ENCODE results near the gene ROCK2. TPM values are rescaled to one million over a fixed set of nuclear protein-coding genes. Genes with fewer than 3 reads are reported as not detected.
A peak's percentile ranks its signal among the peaks of the same experiment; 100 is the strongest.

ROCK2 gene
- total and polyA plus RNA-seq, 2 of the 13 experiments (the other 11 are each of a cell fraction or from before 2014, with no cell fraction given), result 38.1 to 119 TPM

- no peak for TF ChIP-seq ZFP36L2 (CRISPR knock-in tag; IDR thresholded peaks at IDR 0.05)
- TF ChIP-seq, protein P1, sequence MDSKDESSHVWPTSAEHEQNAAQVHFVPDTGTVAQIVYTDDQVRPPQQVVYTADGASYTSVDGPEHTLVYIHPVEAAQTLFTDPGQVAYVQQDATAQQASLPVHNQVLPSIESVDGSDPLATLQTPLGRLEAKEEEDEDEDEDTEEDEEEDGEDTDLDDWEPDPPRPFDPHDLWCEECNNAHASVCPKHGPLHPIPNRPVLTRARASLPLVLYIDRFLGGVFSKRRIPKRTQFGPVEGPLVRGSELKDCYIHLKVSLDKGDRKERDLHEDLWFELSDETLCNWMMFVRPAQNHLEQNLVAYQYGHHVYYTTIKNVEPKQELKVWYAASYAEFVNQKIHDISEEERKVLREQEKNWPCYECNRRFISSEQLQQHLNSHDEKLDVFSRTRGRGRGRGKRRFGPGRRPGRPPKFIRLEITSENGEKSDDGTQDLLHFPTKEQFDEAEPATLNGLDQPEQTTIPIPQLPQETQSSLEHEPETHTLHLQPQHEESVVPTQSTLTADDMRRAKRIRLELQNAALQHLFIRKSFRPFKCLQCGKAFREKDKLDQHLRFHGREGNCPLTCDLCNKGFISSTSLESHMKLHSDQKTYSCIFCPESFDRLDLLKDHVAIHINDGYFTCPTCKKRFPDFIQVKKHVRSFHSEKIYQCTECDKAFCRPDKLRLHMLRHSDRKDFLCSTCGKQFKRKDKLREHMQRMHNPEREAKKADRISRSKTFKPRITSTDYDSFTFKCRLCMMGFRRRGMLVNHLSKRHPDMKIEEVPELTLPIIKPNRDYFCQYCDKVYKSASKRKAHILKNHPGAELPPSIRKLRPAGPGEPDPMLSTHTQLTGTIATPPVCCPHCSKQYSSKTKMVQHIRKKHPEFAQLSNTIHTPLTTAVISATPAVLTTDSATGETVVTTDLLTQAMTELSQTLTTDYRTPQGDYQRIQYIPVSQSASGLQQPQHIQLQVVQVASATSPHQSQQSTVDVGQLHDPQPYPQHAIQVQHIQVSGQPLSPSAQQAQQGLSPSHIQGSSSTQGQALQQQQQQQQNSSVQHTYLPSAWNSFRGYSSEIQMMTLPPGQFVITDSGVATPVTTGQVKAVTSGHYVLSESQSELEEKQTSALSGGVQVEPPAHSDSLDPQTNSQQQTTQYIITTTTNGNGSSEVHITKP (CRISPR knock-in tag; IDR thresholded peaks at IDR 0.05; ENCODE audit: low read depth), result peak; percentile 83
- TF ChIP-seq PBX2 (CRISPR knock-in tag; IDR thresholded peaks at IDR 0.05), result no peak; the same call in 1 of the 2 replicates
- TF ChIP-seq ZBTB3 (CRISPR knock-in tag; IDR thresholded peaks at IDR 0.05; ENCODE audit: borderline replicate concordance, low read depth), result peak; percentile 51; the same call in 1 of the 2 replicates
- peak; percentile 78 for TF ChIP-seq YEATS2 (CRISPR knock-in tag; IDR thresholded peaks at IDR 0.05; ENCODE audit: borderline replicate concordance)
- TF ChIP-seq CHCHD3 (CRISPR knock-in tag; IDR thresholded peaks at IDR 0.05), result no peak
- TF ChIP-seq POLR2G (IDR thresholded peaks at IDR 0.05; ENCODE audit: low read depth, low read length), result peak; percentile 89
- peak; percentile 100 for TF ChIP-seq HDAC2 (CRISPR knock-in tag; IDR thresholded peaks at IDR 0.05)
- peak; percentile 89 for TF ChIP-seq ZC3H4 (CRISPR knock-in tag; IDR thresholded peaks at IDR 0.05; ENCODE audit: borderline replicate concordance)
- TF ChIP-seq ELF1 (CRISPR knock-in tag; IDR thresholded peaks at IDR 0.05), result peak; percentile 58; the same call in 1 of the 2 replicates
- TF ChIP-seq ATRX (CRISPR knock-in tag; IDR thresholded peaks at IDR 0.05; ENCODE audit: borderline replicate concordance), result no peak
- peak; percentile 100 for TF ChIP-seq SALL1 (CRISPR knock-in tag; IDR thresholded peaks at IDR 0.05)
- TF ChIP-seq ZNF234 (CRISPR knock-in tag; conservative IDR thresholded peaks at IDR 0.05), result no peak
- TF ChIP-seq RFX1 (IDR thresholded peaks at IDR 0.05), result no peak
- TF ChIP-seq MAFF (IDR thresholded peaks at IDR 0.05; ENCODE audit: low read depth, low read length), result peak; percentile 29; the same call in 1 of the 2 replicates
- TF ChIP-seq KDM2A (CRISPR knock-in tag; IDR thresholded peaks at IDR 0.05; ENCODE audit: borderline replicate concordance, low read depth), result peak; percentile 90
- peak; percentile 87 for TF ChIP-seq ZSCAN31 (CRISPR knock-in tag; IDR thresholded peaks at IDR 0.05; ENCODE audit: low read depth)
- peak; percentile 99 for TF ChIP-seq ISL2 (CRISPR knock-in tag; IDR thresholded peaks at IDR 0.05)
- peak; percentile 67; the same call in 1 of the 2 replicates for TF ChIP-seq MXD1 (CRISPR knock-in tag; IDR thresholded peaks at IDR 0.05)
- TF ChIP-seq BHLHE40 (IDR thresholded peaks at IDR 0.05; ENCODE audit: low read length), result peak; percentile 87
- TF ChIP-seq CBFB (CRISPR knock-in tag; IDR thresholded peaks at IDR 0.05), result peak; percentile 98
- TF ChIP-seq, protein P2, sequence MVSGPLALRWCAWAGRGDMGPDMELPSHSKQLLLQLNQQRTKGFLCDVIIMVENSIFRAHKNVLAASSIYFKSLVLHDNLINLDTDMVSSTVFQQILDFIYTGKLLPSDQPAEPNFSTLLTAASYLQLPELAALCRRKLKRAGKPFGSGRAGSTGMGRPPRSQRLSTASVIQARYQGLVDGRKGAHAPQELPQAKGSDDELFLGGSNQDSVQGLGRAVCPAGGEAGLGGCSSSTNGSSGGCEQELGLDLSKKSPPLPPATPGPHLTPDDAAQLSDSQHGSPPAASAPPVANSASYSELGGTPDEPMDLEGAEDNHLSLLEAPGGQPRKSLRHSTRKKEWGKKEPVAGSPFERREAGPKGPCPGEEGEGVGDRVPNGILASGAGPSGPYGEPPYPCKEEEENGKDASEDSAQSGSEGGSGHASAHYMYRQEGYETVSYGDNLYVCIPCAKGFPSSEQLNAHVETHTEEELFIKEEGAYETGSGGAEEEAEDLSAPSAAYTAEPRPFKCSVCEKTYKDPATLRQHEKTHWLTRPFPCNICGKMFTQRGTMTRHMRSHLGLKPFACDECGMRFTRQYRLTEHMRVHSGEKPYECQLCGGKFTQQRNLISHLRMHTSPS (CRISPR knock-in tag; IDR thresholded peaks at IDR 0.05; ENCODE audit: low read depth), result peak; percentile 91
Measured at GRCh38 chr2:11354363-11355154, 10.1 kb upstream of the ROCK2 start (continued).

All from HepG2 (cell line).